ENCODE results near the gene LCP1. TPM values are rescaled to one million over a fixed set of nuclear protein-coding genes. Genes with fewer than 3 reads are reported as not detected.

The LCP1 gene
- 4.4 TPM for total RNA-seq

GRCh38 chr13:46181840-46182490 is at the start of gene LCP1:
TSS of gene LCP1 (minus strand) at chr13:46182177. CDS start at chr13:46159662, 22,515 bp downstream.

DNA sequence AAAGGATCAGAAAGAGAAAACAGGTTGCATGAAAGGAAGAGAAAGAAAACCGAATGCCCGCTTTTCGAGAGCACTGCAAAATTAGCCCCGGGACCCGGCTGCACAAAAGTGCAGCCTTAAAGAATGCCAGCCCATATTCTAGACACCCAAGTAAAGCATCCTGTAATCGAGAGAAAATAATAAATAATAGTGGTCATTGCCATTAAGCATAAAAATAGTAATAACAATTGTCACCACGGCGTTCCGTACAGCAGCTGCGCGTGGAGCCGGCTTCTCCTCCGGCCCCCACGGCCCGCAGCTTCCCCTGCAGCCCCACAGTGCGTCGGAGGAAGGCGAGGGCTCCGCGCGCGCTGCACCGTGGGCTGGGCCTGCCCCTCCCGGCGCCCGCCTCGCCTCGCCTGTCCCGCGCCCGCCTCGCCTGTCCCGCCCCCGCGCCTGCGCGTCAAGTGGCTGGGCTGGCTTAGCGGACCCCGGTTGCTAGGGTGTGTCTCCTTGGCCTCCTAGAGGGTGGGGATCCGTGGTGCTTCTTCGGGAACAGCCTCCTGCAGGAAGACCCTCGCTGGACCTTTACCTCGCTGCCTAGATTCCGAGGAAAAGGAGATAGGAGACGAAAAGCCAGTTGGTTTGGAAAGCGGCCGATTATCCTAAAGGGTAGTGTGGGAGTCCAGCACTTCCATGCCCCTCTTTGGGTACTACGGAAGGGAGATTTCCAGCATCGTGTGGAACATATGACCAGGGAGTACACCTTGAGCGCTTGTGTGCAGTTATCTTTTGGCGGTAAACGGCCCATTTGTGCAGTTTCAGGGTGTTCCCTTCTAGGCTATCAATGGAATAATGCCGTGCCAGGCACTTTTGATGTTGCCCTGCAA is 29.7 kb upstream of the LCP1 start, which contains the start of gene LRRC63:
Gene LRRC63, plus strand, starts transcription at position 446 of the 869 bp plus-strand sequence. CDS start 1,107 bp downstream, outside the sequence.

DNA sequence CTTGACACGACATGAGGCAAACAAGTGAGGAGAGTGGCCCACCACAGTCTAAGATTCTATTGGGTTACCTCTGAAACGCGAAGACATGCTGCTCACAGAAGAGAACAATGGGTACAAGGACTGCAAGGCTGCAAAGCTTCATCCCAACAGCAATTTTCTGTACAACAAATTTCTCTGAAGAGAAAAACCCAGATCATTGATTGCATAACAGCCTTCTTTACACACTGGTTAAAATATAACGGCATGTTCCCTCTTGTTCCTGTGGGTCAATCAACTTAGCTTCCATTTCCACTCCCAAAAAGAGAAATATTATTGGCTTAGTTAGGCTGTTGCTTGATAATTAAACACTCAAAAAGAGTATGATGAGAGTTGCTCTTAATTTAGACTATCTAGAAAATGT is 77.1 kb downstream of the LCP1 start, which contains the start of gene CPB2:
Gene CPB2, minus strand, starts transcription at position 166 of the 400 bp plus-strand sequence. Its CDS starts 24 bp downstream, at position 142.

Small RNA genes within 50 kb of the gene (small RNA-seq; reads per million reads assigned to genes)
- gene RN7SL288P (ENCODE audit: low replicate concordance) = not detected

Other genes starting within 250 kb of the LCP1 start
- 71.4 TPM for gene ZC3H13, start 129.4 kb downstream of the LCP1 start, total RNA-seq
- gene CPB2, start 77.1 kb downstream of the LCP1 start, total RNA-seq = not detected
- gene LRRC63, start 29.8 kb upstream of the LCP1 start, total RNA-seq = 4.4 TPM
- gene RUBCNL, start 205.1 kb upstream of the LCP1 start, total RNA-seq = 3.4 TPM